Measurements from ENCODE around the gene OXSR1. TPM values are rescaled to one million over a fixed set of nuclear protein-coding genes. Genes with fewer than 3 reads are reported as not detected.
A peak's percentile ranks its signal among the peaks of the same experiment; 100 is the strongest.
"Not testable (repeated sequence)": the region's sequence is repeated elsewhere in the genome, so short reads cannot be mapped to it uniquely, and the experiment has no call there.

Gene OXSR1
- total and polyA plus RNA-seq, 2 of the 13 experiments (the other 11 are each of a cell fraction or from before 2014, with no cell fraction given) = 27.4 to 32.6 TPM

DNA sequence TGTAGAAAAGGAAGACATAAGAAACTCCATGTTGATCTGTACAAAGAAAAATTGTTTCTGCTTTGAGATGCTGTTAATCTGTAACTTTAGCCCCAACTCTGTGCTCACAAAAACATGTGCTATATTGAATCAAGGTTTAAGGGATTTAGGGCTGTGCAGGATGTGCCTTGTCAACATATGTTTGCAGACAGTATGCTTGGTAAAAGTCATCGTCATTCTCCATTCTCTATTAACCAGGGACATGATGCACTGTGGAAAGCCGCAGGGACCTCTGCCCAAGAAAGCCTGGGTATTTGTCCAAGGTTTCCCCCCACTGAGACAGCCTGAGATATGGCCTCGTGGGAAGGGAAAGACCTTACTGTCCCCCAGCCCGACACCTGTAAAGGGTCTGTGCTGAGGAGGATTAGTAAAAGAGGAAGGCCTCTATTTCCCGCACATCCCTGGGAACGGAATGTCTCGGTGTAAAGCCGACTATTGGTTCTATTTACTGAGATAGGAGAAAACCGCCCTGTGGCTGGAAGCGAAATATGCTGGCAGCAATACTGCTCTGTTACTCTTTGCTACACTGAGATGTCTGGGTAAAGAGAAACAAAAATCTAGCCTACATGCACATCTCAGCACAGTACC is 30.7 kb upstream of the OXSR1 start (continued):
- TF ChIP-seq, protein P1, sequence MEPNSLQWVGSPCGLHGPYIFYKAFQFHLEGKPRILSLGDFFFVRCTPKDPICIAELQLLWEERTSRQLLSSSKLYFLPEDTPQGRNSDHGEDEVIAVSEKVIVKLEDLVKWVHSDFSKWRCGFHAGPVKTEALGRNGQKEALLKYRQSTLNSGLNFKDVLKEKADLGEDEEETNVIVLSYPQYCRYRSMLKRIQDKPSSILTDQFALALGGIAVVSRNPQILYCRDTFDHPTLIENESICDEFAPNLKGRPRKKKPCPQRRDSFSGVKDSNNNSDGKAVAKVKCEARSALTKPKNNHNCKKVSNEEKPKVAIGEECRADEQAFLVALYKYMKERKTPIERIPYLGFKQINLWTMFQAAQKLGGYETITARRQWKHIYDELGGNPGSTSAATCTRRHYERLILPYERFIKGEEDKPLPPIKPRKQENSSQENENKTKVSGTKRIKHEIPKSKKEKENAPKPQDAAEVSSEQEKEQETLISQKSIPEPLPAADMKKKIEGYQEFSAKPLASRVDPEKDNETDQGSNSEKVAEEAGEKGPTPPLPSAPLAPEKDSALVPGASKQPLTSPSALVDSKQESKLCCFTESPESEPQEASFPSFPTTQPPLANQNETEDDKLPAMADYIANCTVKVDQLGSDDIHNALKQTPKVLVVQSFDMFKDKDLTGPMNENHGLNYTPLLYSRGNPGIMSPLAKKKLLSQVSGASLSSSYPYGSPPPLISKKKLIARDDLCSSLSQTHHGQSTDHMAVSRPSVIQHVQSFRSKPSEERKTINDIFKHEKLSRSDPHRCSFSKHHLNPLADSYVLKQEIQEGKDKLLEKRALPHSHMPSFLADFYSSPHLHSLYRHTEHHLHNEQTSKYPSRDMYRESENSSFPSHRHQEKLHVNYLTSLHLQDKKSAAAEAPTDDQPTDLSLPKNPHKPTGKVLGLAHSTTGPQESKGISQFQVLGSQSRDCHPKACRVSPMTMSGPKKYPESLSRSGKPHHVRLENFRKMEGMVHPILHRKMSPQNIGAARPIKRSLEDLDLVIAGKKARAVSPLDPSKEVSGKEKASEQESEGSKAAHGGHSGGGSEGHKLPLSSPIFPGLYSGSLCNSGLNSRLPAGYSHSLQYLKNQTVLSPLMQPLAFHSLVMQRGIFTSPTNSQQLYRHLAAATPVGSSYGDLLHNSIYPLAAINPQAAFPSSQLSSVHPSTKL (CRISPR knock-in tag; IDR thresholded peaks at IDR 0.05) = peak; percentile 54
- TF ChIP-seq GFI1 (CRISPR knock-in tag; IDR thresholded peaks at IDR 0.05; ENCODE audit: borderline replicate concordance) = 0 out of 2 replicates have a peak, but pooled peaks have one; percentile 50
- TF ChIP-seq, protein P2, sequence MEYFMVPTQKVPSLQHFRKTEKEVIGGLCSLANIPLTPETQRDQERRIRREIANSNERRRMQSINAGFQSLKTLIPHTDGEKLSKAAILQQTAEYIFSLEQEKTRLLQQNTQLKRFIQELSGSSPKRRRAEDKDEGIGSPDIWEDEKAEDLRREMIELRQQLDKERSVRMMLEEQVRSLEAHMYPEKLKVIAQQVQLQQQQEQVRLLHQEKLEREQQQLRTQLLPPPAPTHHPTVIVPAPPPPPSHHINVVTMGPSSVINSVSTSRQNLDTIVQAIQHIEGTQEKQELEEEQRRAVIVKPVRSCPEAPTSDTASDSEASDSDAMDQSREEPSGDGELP (IDR thresholded peaks at IDR 0.05; ENCODE audit: borderline replicate concordance, low read depth) = peak; percentile 38; the same call in 1 of the 2 replicates
- TF ChIP-seq RXRB (CRISPR knock-in tag; IDR thresholded peaks at IDR 0.05; ENCODE audit: borderline replicate concordance) = peak; percentile 79
- peak; percentile 31; the same call in 1 of the 2 replicates for TF ChIP-seq RCOR2 (CRISPR knock-in tag; IDR thresholded peaks at IDR 0.05)
- peak; percentile 54; the same call in 1 of the 2 replicates for TF ChIP-seq CREM (IDR thresholded peaks at IDR 0.05)
- not testable (repeated sequence) for TF ChIP-seq CREM (CRISPR knock-in tag; IDR thresholded peaks at IDR 0.05); SOX13 (IDR thresholded peaks at IDR 0.05)
- peak; percentile 98 for TF ChIP-seq PITX1 (CRISPR knock-in tag; IDR thresholded peaks at IDR 0.05)
- TF ChIP-seq IKZF4 (CRISPR knock-in tag; IDR thresholded peaks at IDR 0.05; ENCODE audit: borderline replicate concordance, low read depth, not compliant biosample characterization) = peak; percentile 5
- peak in 1 of 2 experiments; percentile 57; a peak in 1 of 4 replicates for TF ChIP-seq SOX13 (CRISPR knock-in tag; conservative IDR thresholded peaks at IDR 0.05 in 1 of 2, IDR thresholded peaks at IDR 0.05 in 1 of 2)
